ENCODE measurements around the gene NOTCH4.
"Not testable (repeated sequence)": the region's sequence is repeated elsewhere in the genome, so short reads cannot be mapped to it uniquely, and the experiment has no call there.

NOTCH4 gene

GRCh38 chr6:32223258-32224235 is at the start of gene NOTCH4:
Gene NOTCH4 (minus strand): TSS chr6:32224067. CDS start chr6:32223928, 139 bp downstream.
- TF ChIP-seq ZFX (IDR thresholded peaks at IDR 0.05; ENCODE audit: borderline replicate concordance) = no peak
- TF ChIP-seq CTCF (IDR thresholded peaks at IDR 0.05) = no peak
- no peak within 1 kb of the TSS for H3K27ac ChIP-seq

DNA sequence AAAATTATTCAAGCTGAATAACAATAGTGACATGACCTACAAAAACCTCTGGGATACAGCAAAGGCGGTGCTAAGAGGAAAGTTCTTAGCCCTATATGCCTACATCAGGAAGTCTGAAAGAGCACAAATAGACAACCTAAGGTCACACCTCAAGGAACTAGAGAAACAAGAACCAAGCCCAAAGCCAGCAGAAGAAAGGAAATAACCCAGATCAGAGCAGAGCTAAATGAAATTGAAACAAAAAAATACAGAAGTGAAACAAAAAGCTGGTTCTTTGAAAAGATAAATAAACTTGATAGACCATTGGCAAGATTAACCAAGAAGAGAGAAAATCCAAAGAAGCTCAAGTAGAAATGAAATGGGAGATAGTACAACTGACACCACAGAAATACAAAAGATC is 47.6 kb upstream of the NOTCH4 start:
- no peak overlapping the region for H3K27ac ChIP-seq
- TF ChIP-seq CTCF (IDR thresholded peaks at IDR 0.05) = no peak
- TF ChIP-seq ZFX (IDR thresholded peaks at IDR 0.05; ENCODE audit: borderline replicate concordance) = no peak

GRCh38 chr6:32268459-32268858 is 44.6 kb upstream of the NOTCH4 start:
- not testable (repeated sequence) for H3K27ac ChIP-seq

DNA sequence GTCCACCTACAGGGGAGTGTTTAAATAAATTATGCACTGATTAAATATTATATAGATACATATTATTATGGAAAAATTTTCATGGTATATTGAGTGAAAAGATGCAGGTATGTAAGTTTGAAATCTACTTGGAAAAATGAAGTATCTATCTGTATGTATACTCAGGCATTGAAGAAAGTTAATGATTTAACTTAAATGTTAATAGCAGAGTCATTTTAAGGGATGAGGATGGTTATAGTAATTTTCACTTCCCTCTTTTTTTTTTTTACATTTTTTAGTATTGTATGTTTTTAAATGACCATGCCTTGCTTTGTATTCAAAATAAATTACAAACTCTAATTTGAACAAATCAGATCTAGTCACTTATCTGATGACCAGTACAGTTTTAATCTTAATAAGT is 43.2 kb upstream of the NOTCH4 start:
- TF ChIP-seq ZFX (IDR thresholded peaks at IDR 0.05; ENCODE audit: borderline replicate concordance) (no peak), CTCF (IDR thresholded peaks at IDR 0.05) (no peak)
- no peak overlapping the region for H3K27ac ChIP-seq

GRCh38 chr6:32257262-32257661 is 33.4 kb upstream of the NOTCH4 start:
- H3K27ac ChIP-seq = not testable (repeated sequence)

DNA sequence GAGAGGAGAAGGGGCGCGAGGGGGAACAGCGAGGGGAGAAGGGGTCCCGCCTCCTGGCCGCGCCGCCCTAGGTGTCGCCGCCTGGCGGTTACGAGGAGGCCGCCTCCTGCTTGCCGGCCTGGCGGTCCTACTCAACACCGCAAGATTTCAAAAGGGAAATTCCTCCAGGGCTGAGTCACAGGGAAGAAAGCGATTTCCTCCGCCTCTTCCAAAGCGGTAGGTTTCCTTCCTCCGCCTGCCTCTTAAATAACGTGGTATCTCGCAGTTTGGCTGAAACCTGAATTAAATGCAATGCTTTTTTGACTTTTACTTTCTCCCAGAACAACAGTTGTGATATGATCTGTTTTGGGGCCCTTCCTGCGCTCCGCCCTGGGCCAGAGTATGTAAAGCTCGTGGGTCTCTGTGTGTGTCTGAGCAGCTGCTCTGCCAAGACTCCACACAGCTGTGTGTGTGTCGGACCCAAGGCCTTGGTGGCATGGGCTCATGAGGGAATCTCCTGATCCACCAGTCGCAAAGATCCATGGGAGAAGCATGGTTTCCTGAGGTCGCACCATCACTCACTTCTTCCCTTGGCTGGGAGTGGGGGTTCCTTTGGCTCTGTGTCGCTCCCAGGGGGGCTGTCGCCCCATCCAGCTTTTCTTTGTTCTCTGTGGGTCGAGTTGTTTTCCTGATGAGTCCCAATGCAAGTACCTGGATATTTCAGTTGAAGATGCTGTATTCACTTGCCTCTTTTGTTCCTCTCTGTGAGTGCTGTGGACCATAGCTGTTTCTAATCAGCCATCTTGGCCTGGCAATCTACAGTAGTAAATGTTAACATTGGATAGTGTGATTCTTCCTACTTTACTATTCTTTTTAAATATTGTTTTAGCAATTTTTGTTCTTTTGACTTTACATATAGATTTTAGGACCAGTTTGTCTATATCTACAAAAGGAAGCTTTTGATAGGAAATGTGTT is 31.6 kb upstream of the NOTCH4 start:
- H3K27ac ChIP-seq = no peak overlapping the region
- no peak for TF ChIP-seq CTCF (IDR thresholded peaks at IDR 0.05)
- TF ChIP-seq ZFX (IDR thresholded peaks at IDR 0.05; ENCODE audit: borderline replicate concordance) = no peak

DNA sequence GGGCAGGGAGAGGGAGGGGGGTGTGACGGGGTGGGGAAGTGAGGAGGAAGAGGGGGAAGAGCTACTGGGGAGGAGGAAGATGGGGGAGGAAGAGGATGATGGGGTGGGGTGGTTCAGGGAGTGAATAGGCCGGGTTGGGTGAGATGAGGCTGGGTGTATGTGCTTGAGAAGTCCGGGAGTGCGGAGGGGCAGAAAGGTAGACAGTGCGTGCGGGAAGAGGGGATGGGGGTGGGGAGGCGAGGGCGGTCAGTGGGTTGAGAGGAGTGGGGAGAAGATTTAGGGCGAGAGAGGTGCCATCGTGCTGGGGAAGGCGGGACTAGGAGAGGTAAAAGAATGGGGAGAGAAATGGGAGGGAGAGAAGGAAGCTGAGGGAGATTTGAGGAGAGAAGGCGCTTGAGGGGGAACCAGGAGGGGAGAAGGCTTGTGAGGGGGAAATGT is 30.9 kb upstream of the NOTCH4 start:
- no peak overlapping the region for H3K27ac ChIP-seq
- TF ChIP-seq CTCF (IDR thresholded peaks at IDR 0.05) (no peak), ZFX (IDR thresholded peaks at IDR 0.05; ENCODE audit: borderline replicate concordance) (no peak)

Measured in 22Rv1 (cell line).